ENCODE results near the gene HBQ1.

The HBQ1 gene

DNA sequence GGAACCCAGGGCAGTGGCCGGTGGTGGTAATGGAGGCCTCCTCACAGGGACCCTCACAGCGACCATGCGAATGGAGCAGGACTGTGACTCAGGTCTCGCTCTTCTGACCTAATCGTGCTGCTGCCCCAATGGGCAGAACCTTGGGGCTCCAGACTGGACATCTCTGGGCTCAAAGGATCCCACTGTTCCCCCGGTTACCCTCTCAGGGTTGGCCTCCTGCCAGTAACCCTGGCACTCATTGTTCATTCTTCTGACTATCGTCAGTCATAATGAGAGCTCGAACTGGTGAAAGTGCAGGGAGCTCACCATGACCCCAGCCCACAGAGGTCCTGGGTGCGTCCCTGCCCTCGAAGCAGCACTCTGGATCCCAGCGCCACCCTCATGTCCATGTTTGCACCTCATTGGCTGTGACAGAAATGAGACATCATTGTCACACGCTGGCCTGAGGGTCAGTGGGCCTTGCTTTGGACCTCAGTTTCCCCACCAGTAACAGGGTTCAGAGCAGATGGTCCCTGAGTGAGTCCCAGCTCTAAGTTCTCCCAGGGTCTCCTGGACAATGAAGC, 37.8 kb upstream of the HBQ1 start:
- no peak for ATAC-seq (ENCODE audit: insufficient read depth, low read depth)
- Histone ChIP-seq H3K27ac (ENCODE audit: low read length) (no peak overlapping the region), H3K36me3 (ENCODE audit: insufficient read depth, low read length) (no peaks in the 10 kb centered on the region), H3K79me2 (ENCODE audit: insufficient read depth, low read length) (peaks cover 9% of the 10 kb centered on the region), H3K27me3 (ENCODE audit: insufficient read depth, low read length, poor library complexity) (no peaks in the 10 kb centered on the region), H4K20me1 (ENCODE audit: insufficient read depth, low read length) (no peaks in the 10 kb centered on the region), H3K9ac (ENCODE audit: low read depth, low read length) (no peak overlapping the region), H3K9me3 (ENCODE audit: insufficient read depth, low read length, severe bottlenecking) (no peaks in the 10 kb centered on the region), H2AFZ (ENCODE audit: low read depth, low read length) (no peak overlapping the region), H3K4me1 (ENCODE audit: insufficient read depth, low read length) (peaks cover 13% of the 10 kb centered on the region), H3K4me2 (ENCODE audit: insufficient read depth, low read length) (no peak overlapping the region), H3K4me3 (ENCODE audit: low read depth in 1 of 2, low read length in 2 of 2) (no peak overlapping the region)
- no peak for DNase-seq
- TF ChIP-seq, protein P1, sequence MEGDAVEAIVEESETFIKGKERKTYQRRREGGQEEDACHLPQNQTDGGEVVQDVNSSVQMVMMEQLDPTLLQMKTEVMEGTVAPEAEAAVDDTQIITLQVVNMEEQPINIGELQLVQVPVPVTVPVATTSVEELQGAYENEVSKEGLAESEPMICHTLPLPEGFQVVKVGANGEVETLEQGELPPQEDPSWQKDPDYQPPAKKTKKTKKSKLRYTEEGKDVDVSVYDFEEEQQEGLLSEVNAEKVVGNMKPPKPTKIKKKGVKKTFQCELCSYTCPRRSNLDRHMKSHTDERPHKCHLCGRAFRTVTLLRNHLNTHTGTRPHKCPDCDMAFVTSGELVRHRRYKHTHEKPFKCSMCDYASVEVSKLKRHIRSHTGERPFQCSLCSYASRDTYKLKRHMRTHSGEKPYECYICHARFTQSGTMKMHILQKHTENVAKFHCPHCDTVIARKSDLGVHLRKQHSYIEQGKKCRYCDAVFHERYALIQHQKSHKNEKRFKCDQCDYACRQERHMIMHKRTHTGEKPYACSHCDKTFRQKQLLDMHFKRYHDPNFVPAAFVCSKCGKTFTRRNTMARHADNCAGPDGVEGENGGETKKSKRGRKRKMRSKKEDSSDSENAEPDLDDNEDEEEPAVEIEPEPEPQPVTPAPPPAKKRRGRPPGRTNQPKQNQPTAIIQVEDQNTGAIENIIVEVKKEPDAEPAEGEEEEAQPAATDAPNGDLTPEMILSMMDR (IDR thresholded peaks at IDR 0.05; ENCODE audit: borderline replicate concordance, extremely low read depth, low read length, poor library complexity, severe bottlenecking): no peak
- TF ChIP-seq EZH2 (IDR thresholded peaks at IDR 0.05; ENCODE audit: borderline replicate concordance, low read depth, low read length, severe bottlenecking): no peak

DNA sequence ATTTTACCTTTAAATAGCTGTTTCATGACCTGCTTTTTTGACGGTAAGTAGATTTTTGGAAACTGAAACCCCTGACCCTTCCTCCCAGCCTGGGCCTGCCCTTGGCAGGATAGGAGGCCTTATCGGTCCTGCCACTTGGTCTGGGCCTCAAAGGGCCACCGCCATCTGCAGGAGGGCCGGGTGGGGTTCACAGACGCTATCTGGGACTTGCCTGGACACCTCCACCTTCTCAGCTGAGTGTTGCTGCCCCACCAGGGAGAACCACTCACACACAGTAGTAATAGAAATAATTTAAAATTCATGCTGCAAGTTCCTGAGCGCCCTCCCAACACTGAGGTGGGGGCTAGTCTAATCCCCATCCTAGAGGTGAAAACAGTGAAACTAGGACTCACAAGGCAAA, 37.2 kb upstream of the HBQ1 start:
- H3K9me3 ChIP-seq (ENCODE audit: insufficient read depth, low read length, severe bottlenecking): no peaks in the 10 kb centered on the region
- peaks cover 4% of the 10 kb centered on the region for H3K79me2 ChIP-seq (ENCODE audit: insufficient read depth, low read length)
- TF ChIP-seq, protein P1 (IDR thresholded peaks at IDR 0.05; ENCODE audit: borderline replicate concordance, extremely low read depth, low read length, poor library complexity, severe bottlenecking): no peak
- TF ChIP-seq EZH2 (IDR thresholded peaks at IDR 0.05; ENCODE audit: borderline replicate concordance, low read depth, low read length, severe bottlenecking): no peak
- H3K9ac ChIP-seq (ENCODE audit: low read depth, low read length): no peak overlapping the region
- no peak overlapping the region for H2AFZ ChIP-seq (ENCODE audit: low read depth, low read length)
- no peaks in the 10 kb centered on the region for H3K36me3 ChIP-seq (ENCODE audit: insufficient read depth, low read length)
- H3K27ac ChIP-seq (ENCODE audit: low read length): no peak overlapping the region
- ATAC-seq (ENCODE audit: insufficient read depth, low read depth) (no peak), DNase-seq (no peak)
- peaks cover 9% of the 10 kb centered on the region; the same call in 1 of the 2 replicates for H3K4me1 ChIP-seq (ENCODE audit: insufficient read depth, low read length)
- H4K20me1 ChIP-seq (ENCODE audit: insufficient read depth, low read length): no peaks in the 10 kb centered on the region
- H3K4me3 ChIP-seq (ENCODE audit: low read depth in 1 of 2, low read length in 2 of 2): no peak overlapping the region
- no peaks in the 10 kb centered on the region for H3K27me3 ChIP-seq (ENCODE audit: insufficient read depth, low read length, poor library complexity)
- H3K4me2 ChIP-seq (ENCODE audit: insufficient read depth, low read length): no peak overlapping the region

DNA sequence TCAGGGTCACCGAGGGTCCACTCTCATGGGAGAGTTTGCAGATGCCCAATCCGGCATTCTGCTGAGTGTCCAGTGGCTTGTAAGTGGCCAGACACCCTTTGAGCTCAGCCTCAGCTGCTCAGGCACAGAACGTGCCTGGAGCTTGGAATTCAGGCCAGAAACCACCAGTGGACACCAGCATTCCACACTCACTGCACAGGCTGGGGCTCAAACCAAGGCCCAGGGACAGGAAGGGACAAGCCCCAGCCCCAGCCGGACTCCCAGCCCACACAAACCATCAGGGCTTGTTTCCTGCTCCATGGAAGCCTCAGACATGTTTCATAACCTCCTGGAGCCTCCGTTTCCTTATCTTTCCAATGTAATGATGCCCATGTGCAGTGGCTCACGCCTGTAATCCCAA, 36.8 kb upstream of the HBQ1 start:
- DNase-seq (no peak), ATAC-seq (ENCODE audit: insufficient read depth, low read depth) (no peak)
- Histone ChIP-seq H4K20me1 (ENCODE audit: insufficient read depth, low read length) (no peaks in the 10 kb centered on the region), H3K79me2 (ENCODE audit: insufficient read depth, low read length) (0 out of 2 replicates have a peak, but pooled peaks cover 2% of the 10 kb centered on the region), H3K4me1 (ENCODE audit: insufficient read depth, low read length) (peaks cover 9% of the 10 kb centered on the region; the same call in 1 of the 2 replicates), H3K9ac (ENCODE audit: low read depth, low read length) (no peak overlapping the region), H3K27ac (ENCODE audit: low read length) (no peak overlapping the region), H3K4me2 (ENCODE audit: insufficient read depth, low read length) (no peak overlapping the region), H2AFZ (ENCODE audit: low read depth, low read length) (no peak overlapping the region), H3K36me3 (ENCODE audit: insufficient read depth, low read length) (no peaks in the 10 kb centered on the region), H3K27me3 (ENCODE audit: insufficient read depth, low read length, poor library complexity) (no peaks in the 10 kb centered on the region), H3K4me3 (ENCODE audit: low read depth in 1 of 2, low read length in 2 of 2) (no peak overlapping the region), H3K9me3 (ENCODE audit: insufficient read depth, low read length, severe bottlenecking) (no peaks in the 10 kb centered on the region)
- TF ChIP-seq, protein P1 (IDR thresholded peaks at IDR 0.05; ENCODE audit: borderline replicate concordance, extremely low read depth, low read length, poor library complexity, severe bottlenecking): no peak
- TF ChIP-seq EZH2 (IDR thresholded peaks at IDR 0.05; ENCODE audit: borderline replicate concordance, low read depth, low read length, severe bottlenecking): no peak
